Keratinocyte (primary cell): Measurements from ENCODE around the gene VPS52. TPM values are rescaled to one million over a fixed set of nuclear protein-coding genes. Genes with fewer than 3 reads are reported as not detected.

Experiments
- DNase-seq: peaks from one replicate; pipeline ENCODE4 v3.0.0-alpha.2; 2011; ENCODE audit warnings: low read depth, missing footprints, low spot score
- FAIRE-seq: peaks from 2 replicates; lab custom pipeline; 2011; peaks lifted over from hg19 to GRCh38; lab: Jason Lieb, UNC
- H2AFZ ChIP-seq: 2 replicates; pipeline ENCODE4 v1.6.0; 2012; ENCODE audit warnings: low read length, control low read depth, inconsistent platforms; ENCODE audit not compliant: control insufficient read depth
- H3K27ac ChIP-seq: 2 replicates; pipeline ENCODE4 v1.5.1; 2011; ENCODE audit warnings: low read length; ENCODE audit not compliant: control insufficient read depth, insufficient read depth
- H3K27me3 ChIP-seq: 3 replicates; pipeline ENCODE4 v1.6.0; 2011; ENCODE audit warnings: low read length; ENCODE audit not compliant: control insufficient read depth, insufficient read depth; ENCODE audit errors: extremely low read depth
- H3K36me3 ChIP-seq, 2 experiments: 2 replicates in 1 of 2; 3 replicates in 1 of 2; pipeline ENCODE4 v1.5.1; 2011; ENCODE audit warnings: low read length in 2 of 2, mild to moderate bottlenecking in 1 of 2; ENCODE audit not compliant: control insufficient read depth in 2 of 2, insufficient read depth in 2 of 2; ENCODE audit errors: extremely low read depth in 1 of 2
- H3K4me1 ChIP-seq: 3 replicates; pipeline ENCODE4 v1.5.1; 2011; ENCODE audit warnings: low read length; ENCODE audit not compliant: control insufficient read depth, insufficient read depth; ENCODE audit errors: extremely low read depth
- H3K4me2 ChIP-seq: 3 replicates; pipeline ENCODE4 v1.6.0; 2011; ENCODE audit warnings: low read depth, low read length; ENCODE audit not compliant: control insufficient read depth, insufficient read depth; ENCODE audit errors: extremely low read depth
- H3K4me3 ChIP-seq, 3 experiments: fragments of 200-600 bp in 1 of 3; sonication (generic) in 1 of 3; 2 replicates in 2 of 3; 3 replicates in 1 of 3; pipeline ENCODE4 v1.5.1; 2011 to 2016; ENCODE audit warnings: low read length in 3 of 3, mild to moderate bottlenecking in 3 of 3, control low read depth in 2 of 3, inconsistent platforms in 1 of 3, low read depth in 1 of 3, mixed read lengths in 1 of 3, mixed run types in 1 of 3, moderate library complexity in 1 of 3; ENCODE audit not compliant: control insufficient read depth in 2 of 3, insufficient read depth in 2 of 3; ENCODE audit errors: extremely low read depth in 1 of 3
- H3K79me2 ChIP-seq: 2 replicates; pipeline ENCODE4 v1.6.0; 2012; ENCODE audit warnings: low read length; ENCODE audit not compliant: control insufficient read depth, insufficient read depth
- H3K9ac ChIP-seq: 3 replicates; pipeline ENCODE4 v1.6.0; 2011; ENCODE audit warnings: low read length; ENCODE audit not compliant: control insufficient read depth, insufficient read depth; ENCODE audit errors: extremely low read depth
- H3K9me1 ChIP-seq: 3 replicates; pipeline ENCODE4 v1.6.0; 2011; ENCODE audit warnings: low read length; ENCODE audit not compliant: control insufficient read depth, insufficient read depth; ENCODE audit errors: extremely low read depth
- H3K9me3 ChIP-seq: 2 replicates; pipeline ENCODE4 v1.5.1; 2012; ENCODE audit warnings: low read depth, low read length; ENCODE audit not compliant: control insufficient read depth
- H4K20me1 ChIP-seq: 3 replicates; pipeline ENCODE4 v1.6.0; 2011; ENCODE audit warnings: low read length; ENCODE audit not compliant: control insufficient read depth, insufficient read depth; ENCODE audit errors: extremely low read depth
- EZH2 ChIP-seq: IDR thresholded peaks from one replicate; pipeline ENCODE4 v1.6.1; 2012; ENCODE audit warnings: inconsistent platforms, mild to moderate bottlenecking, low read length, moderate library complexity
- dilution Hi-C: fragments of 300-500 bp; cut with MboI; formaldehyde crosslinking; loops from one replicate; pipeline ENCODE4 v1.7.0; 2020; ENCODE audit warnings: low sequenced_read_pairs; ENCODE audit not compliant: extremely low pct_ligation_motif_present
- polyA plus RNA-seq, 5 experiments: library from polyadenylated mRNA; depleted of rRNA in 3 of 5; stranded (reverse) in 3 of 5; stranded (forward) in 1 of 5; unstranded in 1 of 5; fragments of >200 nt; gene quantifications; 1 replicate in 1 of 5; 2 replicates in 3 of 5; 3 replicates in 1 of 5; pipeline versions ENCODE4 v1.2.1 to v1.2.3, GENCODE V29; 2011 to 2012; ENCODE audit warnings: missing spikeins in 2 of 5, low read depth in 1 of 5, low replicate concordance in 1 of 5
- TF ChIP-seq, protein P1 (sequence below), 3 experiments: IDR thresholded peaks in 1 of 3; conservative IDR thresholded peaks in 1 of 3; optimal IDR thresholded peaks in 1 of 3; 2 replicates in 2 of 3; 3 replicates in 1 of 3; pipeline versions ENCODE3 to v1.5.1; 2011; ENCODE audit warnings: low read length in 3 of 3, mild to moderate bottlenecking in 3 of 3, moderate library complexity in 2 of 3, control low read depth in 1 of 3, inconsistent platforms in 1 of 3; ENCODE audit not compliant: insufficient read depth in 2 of 3; ENCODE audit errors: extremely low read depth in 1 of 3

The VPS52 gene
- polyA plus RNA-seq, 1 donor (not counting 4 experiments of a cell fraction or from before 2014, with no cell fraction given), result 36.2 TPM

DNA sequence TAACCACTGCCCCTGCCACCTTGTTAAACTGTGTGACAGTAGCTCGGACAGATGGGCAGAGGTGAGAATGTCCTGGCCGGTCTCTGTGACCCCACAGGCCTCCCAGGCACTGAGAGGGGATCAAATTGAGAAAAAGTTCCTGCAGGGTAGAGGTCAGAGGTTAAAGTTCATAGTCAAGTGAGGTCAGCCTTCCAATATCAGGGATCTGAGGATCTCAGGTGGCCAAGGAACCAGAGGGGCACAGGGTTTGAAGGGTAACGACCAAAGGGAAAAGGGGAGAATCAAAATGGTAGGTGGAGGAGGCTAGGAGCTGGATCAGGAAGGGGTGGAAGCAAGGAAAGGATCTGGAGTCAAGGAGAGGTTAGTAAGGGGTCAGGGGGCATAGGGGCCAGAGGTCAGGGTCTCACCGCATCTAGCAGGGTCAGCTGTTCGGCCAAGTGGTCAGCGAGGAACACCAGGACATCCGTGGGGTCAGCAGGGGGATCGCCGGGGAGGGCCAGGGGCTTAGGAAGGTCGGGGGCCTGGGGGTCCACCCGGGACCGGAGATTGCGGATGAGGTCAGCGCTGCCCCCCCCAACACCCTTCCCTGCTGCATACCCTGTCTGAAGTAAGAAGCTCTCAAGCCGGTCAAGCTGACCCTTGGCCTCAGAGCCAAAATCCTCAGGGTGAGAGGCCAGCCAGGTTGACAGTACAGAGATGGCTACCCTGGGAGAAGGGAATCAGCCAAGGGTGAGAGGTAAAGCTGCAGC lies 24.1 kb upstream of the VPS52 start:
- dilution Hi-C loops, result no loop called here
- Histone ChIP-seq H3K36me3 (peaks cover 26 to 33% of the 10 kb centered on the region in 2 experiments), H2AFZ (no peak overlapping the region), H3K9me1 (no peaks in the 10 kb centered on the region), H3K9ac (no peak overlapping the region), H3K4me1 (peaks cover 18% of the 10 kb centered on the region), H3K4me3 (no peak overlapping the region), H3K4me2 (no peak overlapping the region), H4K20me1 (no peaks in the 10 kb centered on the region), H3K27ac (no peak overlapping the region), H3K9me3 (no peaks in the 10 kb centered on the region), H3K79me2 (peaks cover 19% of the 10 kb centered on the region), H3K27me3 (no peaks in the 10 kb centered on the region)
- FAIRE-seq (no peak), DNase-seq (no peak)
- TF ChIP-seq, protein P1, sequence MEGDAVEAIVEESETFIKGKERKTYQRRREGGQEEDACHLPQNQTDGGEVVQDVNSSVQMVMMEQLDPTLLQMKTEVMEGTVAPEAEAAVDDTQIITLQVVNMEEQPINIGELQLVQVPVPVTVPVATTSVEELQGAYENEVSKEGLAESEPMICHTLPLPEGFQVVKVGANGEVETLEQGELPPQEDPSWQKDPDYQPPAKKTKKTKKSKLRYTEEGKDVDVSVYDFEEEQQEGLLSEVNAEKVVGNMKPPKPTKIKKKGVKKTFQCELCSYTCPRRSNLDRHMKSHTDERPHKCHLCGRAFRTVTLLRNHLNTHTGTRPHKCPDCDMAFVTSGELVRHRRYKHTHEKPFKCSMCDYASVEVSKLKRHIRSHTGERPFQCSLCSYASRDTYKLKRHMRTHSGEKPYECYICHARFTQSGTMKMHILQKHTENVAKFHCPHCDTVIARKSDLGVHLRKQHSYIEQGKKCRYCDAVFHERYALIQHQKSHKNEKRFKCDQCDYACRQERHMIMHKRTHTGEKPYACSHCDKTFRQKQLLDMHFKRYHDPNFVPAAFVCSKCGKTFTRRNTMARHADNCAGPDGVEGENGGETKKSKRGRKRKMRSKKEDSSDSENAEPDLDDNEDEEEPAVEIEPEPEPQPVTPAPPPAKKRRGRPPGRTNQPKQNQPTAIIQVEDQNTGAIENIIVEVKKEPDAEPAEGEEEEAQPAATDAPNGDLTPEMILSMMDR (optimal IDR thresholded peaks at IDR 0.05 in 1 of 3, IDR thresholded peaks at IDR 0.05 in 1 of 3, conservative IDR thresholded peaks at IDR 0.05 in 1 of 3; ENCODE audit: extremely low read depth in 1 of 3, insufficient read depth in 2 of 3, low read length in 3 of 3), result no peak
- no peak for TF ChIP-seq EZH2

DNA sequence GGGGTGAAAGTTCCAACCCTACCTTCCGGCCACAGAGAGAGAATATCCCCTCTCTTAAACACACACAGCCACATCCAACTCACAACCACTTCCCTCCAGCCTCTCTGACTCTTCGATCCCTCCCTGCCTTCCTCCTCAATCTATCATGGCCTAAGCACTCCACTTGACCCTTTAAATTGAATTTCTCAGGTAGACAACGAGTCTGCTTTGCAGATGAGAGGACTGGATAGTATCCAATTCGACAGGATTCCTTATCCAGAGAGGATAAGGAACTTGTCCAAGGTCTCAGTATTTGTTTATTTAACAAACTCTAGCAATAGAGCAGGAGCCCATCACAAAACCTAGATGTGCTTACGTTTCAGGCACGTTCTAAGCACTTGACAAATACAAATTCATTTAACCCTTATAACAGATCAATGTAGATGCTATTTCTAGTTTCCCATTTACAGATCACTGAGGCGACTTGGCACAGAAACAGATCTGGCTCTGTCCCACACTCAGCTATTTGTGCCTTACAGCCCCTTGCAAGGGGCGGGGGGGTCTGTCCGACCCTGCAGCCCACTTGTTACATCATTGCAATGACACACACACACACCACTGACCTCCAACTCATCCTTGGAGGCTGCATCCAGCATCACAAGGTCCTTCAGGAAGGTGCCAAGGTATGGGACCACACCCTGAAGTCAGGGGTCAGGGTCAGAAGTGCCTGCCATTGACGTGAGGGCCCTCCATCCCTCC lies 22.6 kb upstream of the VPS52 start:
- no peaks in the 10 kb centered on the region for H3K9me3 ChIP-seq
- peaks cover 24% of the 10 kb centered on the region for H3K4me1 ChIP-seq
- DNase-seq (no peak), FAIRE-seq (no peak)
- TF ChIP-seq, protein P1 (optimal IDR thresholded peaks at IDR 0.05 in 1 of 3, IDR thresholded peaks at IDR 0.05 in 1 of 3, conservative IDR thresholded peaks at IDR 0.05 in 1 of 3; ENCODE audit: extremely low read depth in 1 of 3, insufficient read depth in 2 of 3, low read length in 3 of 3), result no peak
- TF ChIP-seq EZH2, result no peak
- peaks cover 26 to 34% of the 10 kb centered on the region in 2 experiments for H3K36me3 ChIP-seq
- dilution Hi-C loops, result no loop called here
- no peak overlapping the region for H3K9ac ChIP-seq
- no peak overlapping the region for H3K4me2 ChIP-seq
- no peaks in the 10 kb centered on the region for H3K27me3 ChIP-seq
- no peak overlapping the region for H3K4me3 ChIP-seq
- no peak overlapping the region for H2AFZ ChIP-seq
- H4K20me1 ChIP-seq, result no peaks in the 10 kb centered on the region
- no peak overlapping the region for H3K27ac ChIP-seq
- H3K79me2 ChIP-seq, result peaks cover 29% of the 10 kb centered on the region
- H3K9me1 ChIP-seq, result no peaks in the 10 kb centered on the region
